Measurements from ENCODE around the gene FN3K.
"Not testable (repeated sequence)": the region's sequence is repeated elsewhere in the genome, so short reads cannot be mapped to it uniquely, and the experiment has no call there.

Gene FN3K

DNA sequence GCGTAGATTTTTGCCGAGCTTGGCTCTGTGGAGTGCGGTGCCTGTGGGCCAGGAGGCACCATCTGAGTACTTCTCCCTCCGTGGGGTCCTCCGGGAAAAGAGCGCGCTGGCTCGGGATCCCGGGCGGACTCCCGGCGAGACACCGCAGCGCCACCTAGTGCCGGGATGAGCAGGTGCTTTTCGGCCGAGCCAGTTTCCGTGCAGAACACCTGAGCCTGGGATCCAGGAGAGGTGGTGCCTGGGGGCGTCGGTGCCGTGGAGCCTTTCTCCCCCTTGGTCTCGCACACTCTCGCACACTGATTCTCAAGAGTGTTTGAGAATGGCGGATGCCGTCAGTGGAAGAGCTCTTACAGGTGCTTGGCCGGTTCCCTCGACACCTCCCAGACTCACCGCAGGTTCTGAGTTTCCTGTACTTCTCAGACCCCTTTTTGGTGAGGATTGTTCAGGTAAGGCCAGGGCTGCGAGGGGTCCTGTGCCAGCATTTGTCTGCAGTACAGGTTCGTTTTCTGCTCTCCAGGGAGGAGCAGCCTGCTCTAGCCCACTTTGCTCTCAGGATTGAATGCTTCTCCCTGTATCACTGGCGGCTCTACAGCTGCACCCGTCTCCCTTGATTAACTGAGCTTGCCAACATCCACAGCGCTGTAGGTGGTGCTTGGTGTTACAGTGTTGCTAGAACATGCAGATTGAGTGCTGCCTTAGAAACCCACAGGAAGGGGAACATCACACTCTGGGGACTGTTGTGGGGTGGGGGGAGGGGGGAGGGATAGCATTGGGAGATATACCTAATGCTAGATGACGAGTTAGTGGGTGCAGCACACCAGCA is 39.8 kb downstream of the FN3K start:
- DNase-seq, result peak; percentile 79

- DNase-seq, result no peak
Observed at GRCh38 chr17:82776454-82776853, 41.0 kb downstream of the FN3K start.

- DNase-seq, result not testable (repeated sequence)
Observed at GRCh38 chr17:82777778-82778375, 42.5 kb downstream of the FN3K start.

- DNase-seq, result no peak
Observed at GRCh38 chr17:82779541-82779940, 44.1 kb downstream of the FN3K start.

DNA sequence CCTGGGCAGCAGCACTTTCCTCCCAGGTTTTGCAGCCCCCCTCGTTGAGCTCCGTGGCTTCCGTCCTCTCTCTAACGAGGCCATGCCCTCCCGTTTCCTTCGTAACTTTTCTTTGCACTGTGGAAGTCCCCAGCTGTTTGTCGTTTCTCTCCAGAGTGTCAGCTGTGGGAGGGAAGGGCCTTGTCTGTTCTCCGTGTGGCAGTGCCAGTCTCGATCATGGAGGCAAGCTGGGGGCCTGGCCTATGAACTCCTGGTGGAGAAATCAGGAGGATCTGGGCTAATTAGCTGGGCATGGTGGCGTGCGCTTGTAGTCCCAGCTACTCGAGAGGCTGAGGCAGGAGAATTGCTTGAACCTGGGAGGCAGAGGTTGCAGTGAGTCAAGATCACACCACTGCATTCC is 44.8 kb downstream of the FN3K start:
- no peak for DNase-seq

DNA sequence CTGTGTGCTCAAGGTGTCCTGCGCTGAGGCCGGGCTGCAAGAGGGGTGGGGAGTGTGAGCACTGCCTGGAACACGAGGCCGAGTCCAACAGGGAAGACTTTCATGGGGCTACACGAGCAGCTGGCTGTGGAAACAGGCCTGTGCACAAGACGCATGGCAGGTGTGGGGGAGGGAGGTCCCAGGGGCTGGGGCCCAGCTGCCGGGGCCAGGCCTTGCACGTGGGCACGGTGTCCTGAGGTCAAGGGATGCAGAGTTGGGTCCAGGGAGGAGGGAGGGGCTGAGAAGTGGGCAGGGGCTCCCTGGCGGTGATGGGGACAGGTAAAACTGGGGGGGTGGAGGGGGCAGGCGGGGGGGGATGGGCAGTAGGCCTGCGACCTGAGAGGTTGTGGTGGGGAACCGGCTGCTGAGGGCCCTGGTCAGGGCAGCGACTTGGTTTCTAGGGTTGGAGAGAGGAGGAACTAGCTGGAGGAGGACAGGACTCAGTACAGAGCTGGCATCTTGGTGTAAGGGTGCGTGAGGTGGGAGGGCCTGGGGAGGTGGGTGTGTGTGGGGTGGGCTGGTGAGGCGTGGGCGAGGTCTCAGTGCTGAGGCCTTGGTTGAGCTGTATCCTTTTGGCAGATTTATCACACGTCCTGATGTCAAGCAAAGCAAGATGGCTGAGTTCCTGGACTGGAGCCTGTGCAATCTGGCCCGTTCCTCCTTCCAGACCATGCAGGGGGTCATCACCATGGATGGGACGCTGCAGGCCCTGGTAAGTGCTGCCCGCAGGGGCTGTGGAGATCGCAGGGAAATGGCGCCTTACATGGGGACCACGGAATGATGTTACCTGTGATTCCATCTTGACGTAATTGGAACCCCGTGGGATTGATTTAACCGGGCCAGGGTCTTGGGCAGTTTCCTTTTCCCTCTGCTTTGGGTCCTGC is 45.8 kb downstream of the FN3K start:
- no peak for DNase-seq

DNA sequence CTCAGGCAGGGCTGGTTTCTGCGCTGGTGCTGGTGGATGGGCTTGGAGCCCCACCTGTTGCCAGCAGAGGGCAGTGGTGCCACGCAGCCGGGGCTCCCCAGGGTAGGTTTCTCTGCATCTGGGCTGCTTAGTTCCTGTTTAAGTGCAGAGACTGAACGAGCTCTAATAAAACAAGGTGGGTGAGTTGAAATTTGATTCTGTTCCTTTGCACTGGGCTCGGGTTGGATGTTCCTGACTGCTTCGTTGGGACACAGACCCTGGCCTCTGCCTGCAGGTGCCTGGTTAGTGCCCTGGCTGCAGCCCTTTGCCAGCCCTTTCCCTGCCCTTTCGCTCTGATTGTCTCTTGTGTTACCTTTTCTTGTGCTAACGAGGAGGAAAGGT is 46.5 kb downstream of the FN3K start:
- DNase-seq, result peak; percentile 92

DNA sequence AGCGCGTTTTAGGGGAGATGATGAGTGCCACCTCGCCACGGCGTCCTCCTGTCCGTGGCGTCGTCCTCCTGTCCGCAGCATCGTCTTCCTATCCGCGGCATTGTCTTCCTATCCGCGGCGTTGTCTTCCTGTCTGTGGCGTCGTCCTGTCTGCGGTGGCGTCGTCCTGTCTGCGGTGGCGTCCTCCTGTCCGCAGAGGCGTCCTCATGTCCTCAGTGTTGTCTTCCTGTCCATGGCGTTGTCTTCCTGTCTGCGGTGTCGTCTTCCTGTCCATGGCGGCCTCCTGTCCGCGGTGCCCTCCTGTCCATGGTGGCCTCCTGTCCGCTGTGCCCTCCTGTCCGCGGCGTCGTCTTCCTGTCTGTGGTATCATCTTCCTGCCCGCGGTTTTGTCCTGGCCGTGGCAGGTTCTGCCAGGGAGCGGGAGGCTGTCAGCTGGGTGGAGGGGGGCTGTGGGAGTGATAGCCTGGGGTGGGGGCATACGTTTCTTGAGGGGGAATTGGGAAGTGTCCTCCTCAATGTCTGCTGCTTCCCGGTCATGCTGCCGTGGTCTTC is 47.3 kb downstream of the FN3K start:
- no peak for DNase-seq

- DNase-seq, result no peak
Observed at GRCh38 chr17:82783498-82783897, 48.1 kb downstream of the FN3K start.

DNA sequence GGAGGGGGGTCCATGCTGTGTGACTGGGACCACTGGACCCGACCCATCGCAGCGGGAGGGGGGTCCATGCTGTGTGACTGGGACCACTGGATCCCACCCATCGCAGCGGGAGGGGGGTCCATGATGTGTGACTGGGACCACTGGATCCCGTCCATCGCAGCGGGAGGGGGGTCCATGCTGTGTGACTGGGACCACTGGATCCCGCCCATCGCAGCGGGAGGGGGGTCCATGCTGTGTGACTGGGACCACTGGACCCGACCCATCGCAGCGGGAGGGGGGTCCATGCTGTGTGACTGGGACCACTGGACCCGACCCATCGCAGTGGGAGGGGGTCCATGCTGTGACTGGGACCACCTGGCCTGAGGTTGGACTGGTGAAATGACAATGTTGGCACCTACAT is 50.2 kb downstream of the FN3K start:
- not testable (repeated sequence) for DNase-seq

DNA sequence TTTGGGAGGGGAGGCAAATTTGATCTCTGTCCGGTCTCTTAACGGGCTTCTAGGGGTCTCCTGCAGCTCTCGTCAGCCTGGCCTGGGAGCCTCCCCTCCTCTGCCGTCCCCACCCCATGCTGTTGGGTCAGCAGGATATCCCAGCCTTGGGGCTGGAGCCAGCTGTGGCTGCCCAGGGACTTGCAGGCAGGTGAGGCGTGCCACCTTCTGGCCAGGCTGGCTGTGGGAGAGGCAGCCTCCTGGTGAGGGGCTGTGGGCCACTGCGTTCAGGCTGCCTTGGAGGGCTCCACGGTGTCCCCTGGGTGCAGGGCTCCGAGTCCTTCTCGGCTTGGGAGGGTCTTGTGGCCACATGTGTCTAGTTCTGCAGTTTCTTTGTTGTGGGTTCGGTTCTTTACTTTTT is 51.0 kb downstream of the FN3K start:
- DNase-seq, result no peak

DNA sequence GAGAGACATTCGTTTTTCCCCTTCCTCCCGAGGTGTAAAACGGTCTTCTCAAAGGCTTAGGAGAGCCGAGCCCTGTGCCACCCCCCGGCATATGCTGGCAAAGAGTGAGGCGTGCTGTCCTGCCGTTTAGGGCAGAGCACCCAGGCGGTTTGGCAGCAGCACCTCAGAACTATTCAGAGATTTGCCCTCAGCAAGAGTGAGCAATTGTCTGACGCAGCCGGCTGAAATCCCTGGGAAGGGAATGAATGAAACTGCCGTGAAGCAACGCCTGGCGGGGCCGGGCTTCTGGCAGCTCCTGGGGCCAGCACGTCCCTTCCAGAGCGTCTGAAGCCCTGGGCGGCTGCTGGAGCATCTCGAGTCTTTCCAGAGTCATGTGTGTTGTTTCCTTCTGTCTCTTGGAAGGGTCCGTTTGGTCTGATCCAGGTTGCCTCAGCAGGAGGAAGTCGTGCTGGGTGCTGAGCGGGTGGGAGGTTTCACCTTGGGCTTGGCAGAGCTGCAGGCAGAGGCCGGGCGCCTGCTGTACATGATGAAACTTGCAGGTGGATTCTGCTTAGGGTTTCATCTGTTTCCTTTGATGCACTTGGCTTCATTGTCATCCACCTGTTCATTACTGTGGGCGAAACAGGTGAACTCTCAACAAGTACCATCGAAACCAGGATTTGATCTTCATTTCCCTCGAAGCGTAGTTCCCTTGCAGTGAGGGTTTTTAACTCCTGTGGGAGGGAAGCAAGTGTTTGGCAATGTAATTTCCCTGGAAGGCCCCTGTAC is 51.9 kb downstream of the FN3K start:
- DNase-seq, result no peak

GRCh38 chr17:82788206-82789001 is 53.0 kb downstream of the FN3K start:
- no peak for DNase-seq

- no peak for DNase-seq
Observed at GRCh38 chr17:82789051-82789592, 53.7 kb downstream of the FN3K start.

- no peak for DNase-seq
Observed at GRCh38 chr17:82789806-82790205, 54.4 kb downstream of the FN3K start.

GRCh38 chr17:82790391-82790790 is 55.0 kb downstream of the FN3K start:
- no peak for DNase-seq

- DNase-seq, result no peak
Observed at GRCh38 chr17:82791532-82791931, 56.1 kb downstream of the FN3K start.

GRCh38 chr17:82793974-82794630 is 58.7 kb downstream of the FN3K start:
- no peak for DNase-seq

GRCh38 chr17:82794781-82795482 is 59.5 kb downstream of the FN3K start:
- DNase-seq, result no peak

DNA sequence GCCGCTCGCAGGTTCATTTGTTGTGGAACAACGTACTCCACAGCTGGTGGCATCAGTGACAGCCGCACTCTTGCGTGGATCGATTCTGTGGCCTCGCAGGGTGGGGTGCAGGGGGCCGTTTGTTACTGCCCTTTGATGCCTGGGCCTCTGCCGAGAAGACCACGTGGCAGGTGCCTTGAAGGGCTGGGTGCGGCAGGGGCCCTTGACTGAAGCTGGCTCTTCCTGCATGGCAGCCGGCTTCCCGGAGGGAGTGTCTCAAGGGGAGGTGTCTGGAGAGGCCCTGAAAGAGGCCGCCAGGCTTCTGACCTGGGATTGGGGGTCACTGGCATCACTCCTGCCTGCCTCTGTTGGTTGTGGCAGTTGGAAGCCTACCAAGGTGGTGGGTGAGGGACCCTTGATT is 60.2 kb downstream of the FN3K start:
- DNase-seq, result no peak
